K562 (cell line): ENCODE data around the gene CREB3L1. TPM values are rescaled to one million over a fixed set of nuclear protein-coding genes. Genes with fewer than 3 reads are reported as not detected.

Source experiments
- CBX1 ChIP-seq: sonication (generic); IDR thresholded peaks from 2 replicates; pipeline ENCODE4 v1.6.1; 2016; ENCODE audit warnings: antibody characterized with exemption, low read depth, mild to moderate bottlenecking
- CTCFL ChIP-seq: IDR thresholded peaks from 2 replicates; pipeline ENCODE4 v1.6.1; 2011; ENCODE audit warnings: borderline replicate concordance, low read depth, mild to moderate bottlenecking, moderate library complexity, low read length; ENCODE audit not compliant: insufficient read depth, poor library complexity, severe bottlenecking
- DPF2 ChIP-seq: fragments of 450-650 bp; IDR thresholded peaks from 2 replicates; pipeline ENCODE4 v1.6.1; 2016
- E2F5 ChIP-seq: sonication (generic); formaldehyde crosslinking; IDR thresholded peaks from 2 replicates; pipeline ENCODE4 v1.8.0; 2022; ENCODE audit warnings: mild to moderate bottlenecking, missing genetic modification reagents
- EZH2 ChIP-seq: IDR thresholded peaks from 2 replicates; pipeline ENCODE4 v1.6.1; 2012; ENCODE audit warnings: low read depth, mild to moderate bottlenecking, inconsistent platforms, low read length, borderline replicate concordance
- GATAD2B ChIP-seq: fragments of 450-650 bp; IDR thresholded peaks from 2 replicates; pipeline ENCODE4 v1.6.1; 2017; ENCODE audit warnings: mild to moderate bottlenecking, borderline replicate concordance
- HDAC3 ChIP-seq: fragments of 450-650 bp; IDR thresholded peaks from 2 replicates; pipeline ENCODE4 v1.6.1; 2018; ENCODE audit warnings: borderline replicate concordance, mild to moderate bottlenecking, moderate library complexity; ENCODE audit not compliant: partially characterized antibody
- HNRNPH1 ChIP-seq: fragments of 200-400 bp; formaldehyde crosslinking; optimal IDR thresholded peaks from 2 replicates; pipeline ENCODE3; 2017; ENCODE audit warnings: low read depth, mild to moderate bottlenecking, low read length, moderate library complexity
- MECOM ChIP-seq: fragments of 250-450 bp; sonication (Bioruptor Pico); IDR thresholded peaks from 2 replicates; pipeline ENCODE4 v1.8.0; 2022; ENCODE audit warnings: inconsistent platforms
- NFIC ChIP-seq: fragments of 450-650 bp; IDR thresholded peaks from 2 replicates; pipeline ENCODE4 v1.6.1; 2017; ENCODE audit warnings: mild to moderate bottlenecking, inconsistent platforms
- RNF2 ChIP-seq: sonication (generic); IDR thresholded peaks from 2 replicates; pipeline ENCODE4 v1.6.1; 2016
- STAT5B ChIP-seq: fragments of 250-450 bp; sonication (Bioruptor Pico); IDR thresholded peaks from 2 replicates; pipeline ENCODE4 v1.8.0; 2021; ENCODE audit warnings: mild to moderate bottlenecking, inconsistent platforms
- ZFP91 ChIP-seq: sonication (generic); formaldehyde crosslinking; IDR thresholded peaks from 2 replicates; pipeline ENCODE4 v1.8.0; 2022; ENCODE audit warnings: mild to moderate bottlenecking, missing genetic modification reagents
- ZNF124 ChIP-seq: sonication (generic); formaldehyde crosslinking; IDR thresholded peaks from 2 replicates; pipeline ENCODE4 v1.8.1; 2022; ENCODE audit warnings: missing genetic modification reagents
- ZNF311 ChIP-seq: fragments of 250-450 bp; sonication (Bioruptor Pico); IDR thresholded peaks from 2 replicates; pipeline ENCODE4 v1.4.0; 2020; ENCODE audit warnings: mild to moderate bottlenecking, moderate library complexity
- ZNF436 ChIP-seq: fragments of 250-450, 450-650 bp; sonication (Bioruptor Pico); formaldehyde crosslinking; IDR thresholded peaks from 2 replicates; pipeline ENCODE4 v1.7.0; 2020; ENCODE audit warnings: mild to moderate bottlenecking
- ZNF507 ChIP-seq: conservative IDR thresholded peaks from 2 replicates; pipeline ENCODE4 v1.6.1; 2017; ENCODE audit warnings: missing genetic modification characterization, missing compliant biosample characterization
- polyA plus RNA-seq, 8 experiments: library from polyadenylated mRNA; depleted of rRNA in 4 of 8; stranded (reverse) in 5 of 8; unstranded in 3 of 8; fragments of >200 nt; fragmentation: Nextera tagmentation in 2 of 8; fragmentation: Illumina TruSeq in 1 of 8; extraction: Ambion mirVana in 2 of 8; extraction: Trizol in 1 of 8; gene quantifications; 2 replicates each; pipeline versions ENCODE4 v1.2.1 to v1.2.3, GENCODE V29; 2011 to 2014; ENCODE audit warnings: inconsistent platforms in 1 of 8, missing spikeins in 1 of 8
- total RNA-seq, 7 experiments: library from RNA; depleted of rRNA in 6 of 7; stranded (reverse); fragments of >200 nt in 6 of 7; fragmentation: Illumina TruSeq in 2 of 7; extraction: Trizol in 2 of 7; gene quantifications; 2 replicates each; pipeline versions ENCODE4 v1.2.1 to v1.2.3, GENCODE V29; 2011 to 2021; ENCODE audit warnings: low replicate concordance in 1 of 7
- TF ChIP-seq, protein P1 (sequence below): IDR thresholded peaks from 2 replicates; pipeline ENCODE4 v1.6.1; 2016; ENCODE audit warnings: missing genetic modification characterization, missing compliant biosample characterization
- TF ChIP-seq, protein P2 (sequence below): sonication (generic); formaldehyde crosslinking; IDR thresholded peaks from 2 replicates; pipeline ENCODE4 v1.8.0; 2022; ENCODE audit warnings: mild to moderate bottlenecking, missing genetic modification reagents, borderline replicate concordance

The CREB3L1 gene
- total and polyA plus RNA-seq, 9 of the 15 experiments (the other 6 are each of a cell fraction or from before 2014, with no cell fraction given): 1.2 to 27.6 (median 3.7) TPM

DNA sequence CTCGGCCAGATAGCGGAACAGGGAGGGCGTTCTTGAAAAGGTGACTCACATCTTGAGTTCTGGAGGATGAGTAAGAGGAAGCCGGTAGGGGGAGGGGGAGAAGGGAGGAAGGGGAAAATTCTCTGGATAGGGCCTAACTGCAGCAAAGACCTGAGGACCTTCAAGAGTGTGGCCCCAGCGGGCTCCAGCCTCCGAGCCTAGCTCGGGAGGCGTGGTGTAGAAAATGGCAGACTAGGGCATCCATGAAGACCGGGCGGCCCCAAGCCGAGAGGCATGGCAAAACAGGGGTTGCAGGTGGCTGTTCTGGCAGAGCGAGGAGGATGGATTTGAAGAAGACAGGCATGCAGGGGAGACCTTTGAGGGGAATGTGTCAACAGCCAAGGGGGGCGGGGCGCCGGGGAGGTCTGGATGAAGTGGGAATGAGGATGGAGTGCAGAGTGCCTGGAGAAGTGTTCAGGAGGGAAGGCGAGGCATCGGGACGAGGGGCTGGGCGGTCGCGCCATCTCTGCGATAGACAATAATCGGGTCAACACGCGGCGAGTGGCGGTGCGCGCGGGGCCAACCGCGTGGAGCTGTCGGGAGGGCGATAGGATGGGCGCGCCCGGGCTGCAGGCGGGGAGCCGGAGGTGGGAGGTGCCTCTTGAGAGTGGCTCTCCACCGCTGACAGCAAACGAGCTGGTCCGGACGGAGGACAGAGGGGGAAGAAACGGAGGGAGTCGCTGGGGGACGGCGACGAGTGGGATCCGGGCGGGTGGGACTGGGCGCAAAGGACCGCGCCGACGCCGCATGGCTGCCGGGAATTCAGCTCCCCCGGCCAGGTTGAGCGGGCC is 40.0 kb upstream of the CREB3L1 start (continued):
- peak; percentile 39; the same call in 1 of the 2 replicates for TF ChIP-seq NFIC
- TF ChIP-seq ZFP91 (CRISPR knock-in tag): no peak
- TF ChIP-seq, protein P1, sequence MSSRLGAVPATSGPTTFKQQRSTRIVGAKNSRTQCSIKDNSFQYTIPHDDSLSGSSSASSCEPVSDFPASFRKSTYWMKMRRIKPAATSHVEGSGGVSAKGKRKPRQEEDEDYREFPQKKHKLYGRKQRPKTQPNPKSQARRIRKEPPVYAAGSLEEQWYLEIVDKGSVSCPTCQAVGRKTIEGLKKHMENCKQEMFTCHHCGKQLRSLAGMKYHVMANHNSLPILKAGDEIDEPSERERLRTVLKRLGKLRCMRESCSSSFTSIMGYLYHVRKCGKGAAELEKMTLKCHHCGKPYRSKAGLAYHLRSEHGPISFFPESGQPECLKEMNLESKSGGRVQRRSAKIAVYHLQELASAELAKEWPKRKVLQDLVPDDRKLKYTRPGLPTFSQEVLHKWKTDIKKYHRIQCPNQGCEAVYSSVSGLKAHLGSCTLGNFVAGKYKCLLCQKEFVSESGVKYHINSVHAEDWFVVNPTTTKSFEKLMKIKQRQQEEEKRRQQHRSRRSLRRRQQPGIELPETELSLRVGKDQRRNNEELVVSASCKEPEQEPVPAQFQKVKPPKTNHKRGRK (tag): no peak
- TF ChIP-seq ZNF507: no peak
- no peak for TF ChIP-seq ZNF311
- peak; percentile 61; the same call in 1 of the 2 replicates for TF ChIP-seq RNF2
- TF ChIP-seq GATAD2B: 0 out of 2 replicates have a peak, but pooled peaks have one; percentile 12
- no peak for TF ChIP-seq CTCFL
- TF ChIP-seq MECOM (CRISPR knock-in tag): 0 out of 2 replicates have a peak, but pooled peaks have one; percentile 5
- no peak for TF ChIP-seq HDAC3
- no peak for TF ChIP-seq HNRNPH1
- no peak for TF ChIP-seq EZH2
- no peak for TF ChIP-seq ZNF436 (CRISPR knock-in tag)
- no peak for TF ChIP-seq E2F5 (CRISPR knock-in tag)
- TF ChIP-seq ZNF124 (CRISPR knock-in tag): no peak
- peak; percentile 98 for TF ChIP-seq DPF2
- TF ChIP-seq, protein P2, sequence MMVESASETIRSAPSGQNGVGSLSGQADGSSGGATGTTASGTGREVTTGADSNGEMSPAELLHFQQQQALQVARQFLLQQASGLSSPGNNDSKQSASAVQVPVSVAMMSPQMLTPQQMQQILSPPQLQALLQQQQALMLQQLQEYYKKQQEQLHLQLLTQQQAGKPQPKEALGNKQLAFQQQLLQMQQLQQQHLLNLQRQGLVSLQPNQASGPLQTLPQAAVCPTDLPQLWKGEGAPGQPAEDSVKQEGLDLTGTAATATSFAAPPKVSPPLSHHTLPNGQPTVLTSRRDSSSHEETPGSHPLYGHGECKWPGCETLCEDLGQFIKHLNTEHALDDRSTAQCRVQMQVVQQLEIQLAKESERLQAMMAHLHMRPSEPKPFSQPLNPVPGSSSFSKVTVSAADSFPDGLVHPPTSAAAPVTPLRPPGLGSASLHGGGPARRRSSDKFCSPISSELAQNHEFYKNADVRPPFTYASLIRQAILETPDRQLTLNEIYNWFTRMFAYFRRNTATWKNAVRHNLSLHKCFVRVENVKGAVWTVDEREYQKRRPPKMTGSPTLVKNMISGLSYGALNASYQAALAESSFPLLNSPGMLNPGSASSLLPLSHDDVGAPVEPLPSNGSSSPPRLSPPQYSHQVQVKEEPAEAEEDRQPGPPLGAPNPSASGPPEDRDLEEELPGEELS: peak; percentile 89; the same call in 1 of the 2 replicates
- TF ChIP-seq STAT5B: no peak
- 0 out of 2 replicates have a peak, but pooled peaks have one; percentile 43 for TF ChIP-seq CBX1
